Ureter (tissue), 1 donor: ENCODE data around the gene NRBP1. TPM values are rescaled to one million over a fixed set of nuclear protein-coding genes. Genes with fewer than 3 reads are reported as not detected.

ENCODE experiments used
- DNase-seq: peaks from one replicate; pipeline ENCODE4 v3.0.0-alpha.2; 2020; ENCODE audit warnings: low spot score
- total RNA-seq: library from RNA; stranded (reverse); gene quantifications from one replicate; pipeline ENCODE4 v1.2.4, GENCODE V29; 2023
- donor health status: DM: yes; HTN: yes; CAD: no.

Gene NRBP1
- 71.7 TPM for total RNA-seq

- DNase-seq = peak; percentile 93
Measured at GRCh38 chr2:27428213-27428977, at the start of gene NRBP1. Gene NRBP1 (plus strand): TSS chr2:27428631. CDS start chr2:27433274, 4,643 bp downstream.

GRCh38 chr2:27378809-27379290 lies 49.6 kb upstream of the NRBP1 start:
- DNase-seq = no peak

- DNase-seq = no peak
Measured at GRCh38 chr2:27379383-27379835, 49.0 kb upstream of the NRBP1 start.

GRCh38 chr2:27379836-27380625 lies 48.4 kb upstream of the NRBP1 start:
- peak; percentile 83 for DNase-seq

GRCh38 chr2:27380626-27381545 lies 47.5 kb upstream of the NRBP1 start, which contains the start of gene ZNF513:
Gene ZNF513 (minus strand): TSS chr2:27380734. CDS start chr2:27380526, 208 bp downstream.
- DNase-seq = peak; percentile 98

GRCh38 chr2:27381577-27382181 lies 46.8 kb upstream of the NRBP1 start:
- no peak for DNase-seq

GRCh38 chr2:27390822-27391679 lies 37.4 kb upstream of the NRBP1 start:
- no peak for DNase-seq

GRCh38 chr2:27393225-27393624 lies 35.2 kb upstream of the NRBP1 start:
- no peak for DNase-seq

GRCh38 chr2:27398962-27399361 lies 29.5 kb upstream of the NRBP1 start:
- DNase-seq = no peak

GRCh38 chr2:27400348-27401135 lies 27.9 kb upstream of the NRBP1 start:
- DNase-seq = no peak

- no peak for DNase-seq
Measured at GRCh38 chr2:27407798-27408491, 20.5 kb upstream of the NRBP1 start.

GRCh38 chr2:27408601-27409320 lies 19.7 kb upstream of the NRBP1 start:
- DNase-seq = no peak

GRCh38 chr2:27409321-27410073 lies 18.9 kb upstream of the NRBP1 start, which contains the start of gene PPM1G:
Gene PPM1G (minus strand): TSS chr2:27409591. CDS start chr2:27409422, 169 bp downstream.
- DNase-seq = peak; percentile 96

- no peak for DNase-seq
Measured at GRCh38 chr2:27412419-27413152, 15.8 kb upstream of the NRBP1 start.

- DNase-seq = no peak
Measured at GRCh38 chr2:27416151-27416550, 12.3 kb upstream of the NRBP1 start.

- DNase-seq = no peak
Measured at GRCh38 chr2:27420996-27421395, 7.4 kb upstream of the NRBP1 start.
